Measurements from ENCODE around the gene ATOH8.

The ATOH8 gene

DNA sequence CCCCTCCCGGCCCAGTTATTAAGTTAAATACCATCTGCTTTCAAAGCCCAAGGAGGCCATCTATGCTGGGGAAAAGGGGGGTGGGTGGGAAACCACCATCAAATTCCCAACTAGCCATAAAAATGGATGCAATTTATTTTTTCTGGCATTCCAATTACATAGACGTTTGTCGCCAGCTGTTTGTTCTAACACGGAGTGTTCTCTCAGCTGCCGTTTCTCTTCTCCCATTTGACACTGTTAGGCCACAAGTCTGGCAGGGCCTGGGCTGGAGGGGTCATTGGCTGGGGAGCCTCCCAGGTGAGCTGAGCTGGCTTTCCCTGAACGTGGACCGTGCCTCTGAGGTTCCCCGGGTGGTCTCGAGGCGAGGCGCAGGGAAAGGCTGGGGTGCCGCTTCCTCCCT lies 16.6 kb downstream of the ATOH8 start:
- peak overlapping the region; percentile 76; the same call in 1 of the 2 replicates for H3K27ac ChIP-seq

DNA sequence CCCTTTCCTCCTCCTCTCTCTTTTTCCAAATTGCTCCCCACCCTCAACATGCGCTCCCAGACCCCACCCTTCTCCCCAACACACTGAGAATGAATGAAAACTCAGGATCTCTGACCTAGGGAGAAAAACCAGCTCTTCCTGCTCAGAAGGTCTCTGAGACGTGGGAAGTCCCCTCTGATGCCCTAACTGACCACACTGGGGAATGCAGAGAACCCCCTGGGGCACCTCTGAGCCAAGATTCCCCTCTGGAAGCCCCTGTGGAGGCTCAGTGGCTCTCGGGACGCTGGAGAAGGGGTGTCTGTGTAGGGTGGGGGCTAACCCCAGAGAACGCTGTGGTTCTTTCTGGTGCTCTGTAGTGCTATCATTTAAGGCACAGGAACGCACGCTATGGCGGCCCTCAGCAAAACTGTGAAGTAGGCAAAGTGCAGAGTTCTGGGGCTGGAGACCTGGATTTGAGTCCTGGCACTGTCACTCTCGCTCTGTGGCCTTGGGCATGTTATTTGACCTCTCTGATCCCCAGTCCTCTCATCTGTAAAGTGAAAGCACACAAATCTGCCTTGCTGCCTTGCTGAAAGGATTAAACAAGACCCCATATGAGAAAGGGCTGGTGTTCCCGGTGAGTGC lies 17.1 kb downstream of the ATOH8 start:
- TF ChIP-seq CTCF (conservative IDR thresholded peaks at IDR 0.05): no peak
- H3K27ac ChIP-seq: peak overlapping the region; percentile 76; the same call in 1 of the 2 replicates

More for the DNA sequence above, 16.6 kb downstream of the ATOH8 start:
- TF ChIP-seq CTCF (conservative IDR thresholded peaks at IDR 0.05): no peak

DNA sequence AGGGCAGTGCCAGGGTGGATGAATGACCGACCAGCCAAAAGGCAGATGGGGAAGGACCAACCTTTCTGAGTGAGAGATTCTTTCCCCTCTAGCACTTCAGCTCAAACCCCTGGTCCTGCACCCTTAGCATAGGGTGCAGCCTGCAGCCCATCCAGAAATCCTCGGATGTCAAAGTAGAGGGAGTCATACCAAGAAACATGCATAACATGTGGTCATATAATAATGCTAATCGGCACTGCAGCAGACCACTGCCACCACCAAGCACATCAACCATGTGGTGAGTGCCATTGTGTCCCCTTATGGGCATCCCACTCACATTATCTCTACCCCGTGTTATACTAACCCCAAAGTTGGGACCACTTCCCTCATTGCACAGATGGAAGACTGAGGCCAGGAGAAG lies 17.7 kb downstream of the ATOH8 start:
- no peak for TF ChIP-seq CTCF (conservative IDR thresholded peaks at IDR 0.05)
- peak overlapping the region; percentile 76; the same call in 1 of the 2 replicates for H3K27ac ChIP-seq

GRCh38 chr2:85772019-85772745 lies 18.4 kb downstream of the ATOH8 start:
- H3K27ac ChIP-seq: peak overlapping the region; percentile 76
- TF ChIP-seq CTCF (conservative IDR thresholded peaks at IDR 0.05): peak; percentile 50

DNA sequence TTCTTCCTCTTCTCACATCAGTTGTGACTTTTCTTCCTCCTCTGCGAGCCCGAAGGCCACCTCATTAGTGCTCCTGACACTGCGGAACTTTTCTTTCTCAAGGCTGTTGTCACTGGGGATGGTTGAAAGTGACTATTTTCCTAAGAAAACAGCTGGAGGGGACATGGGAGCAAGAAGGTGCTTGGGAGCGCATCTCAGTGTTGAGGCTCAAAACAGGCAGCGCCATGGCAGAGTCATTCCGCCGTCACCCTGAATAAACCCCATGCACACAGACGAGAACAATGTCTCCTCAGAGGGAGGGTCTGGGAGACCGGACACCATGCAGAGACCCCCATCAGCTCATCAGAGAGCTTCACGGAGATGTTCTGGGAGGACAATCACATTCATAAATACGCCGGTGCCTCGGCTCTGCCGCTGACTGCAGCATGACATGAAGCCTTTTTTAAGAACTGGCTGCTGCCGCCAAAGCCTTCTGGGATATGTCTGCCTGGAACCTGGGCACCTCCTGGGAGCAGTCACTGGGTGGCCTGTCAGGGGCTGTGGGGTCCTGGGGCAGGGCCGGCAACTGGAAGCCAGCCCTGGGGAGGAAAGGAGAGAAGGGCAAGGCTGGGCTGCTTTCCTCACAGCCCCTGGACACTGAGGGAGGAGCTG lies 19.2 kb downstream of the ATOH8 start:
- peak overlapping the region; percentile 76 for H3K27ac ChIP-seq
- TF ChIP-seq CTCF (conservative IDR thresholded peaks at IDR 0.05): no peak

GRCh38 chr2:85773692-85774091 lies 19.9 kb downstream of the ATOH8 start:
- TF ChIP-seq CTCF (conservative IDR thresholded peaks at IDR 0.05): no peak
- H3K27ac ChIP-seq: peak overlapping the region; percentile 76; the same call in 1 of the 2 replicates

Data from VCaP (cell line).